Fibroblast of lung (primary cell): ENCODE results near the gene DPY19L1. TPM values are rescaled to one million over a fixed set of nuclear protein-coding genes. Genes with fewer than 3 reads are reported as not detected.

Source experiments
- DNase-seq, 2 donors: peaks; one replicate each; pipeline versions ENCODE4 v3.0.0 to v3.0.0-alpha.2; 2010; ENCODE audit warnings: low read depth in 2 of 2
- H2AFZ ChIP-seq: 2 replicates; pipeline ENCODE4 v1.5.1; 2012; ENCODE audit warnings: low read length, control low read depth, inconsistent platforms
- H3K27ac ChIP-seq: 2 replicates; pipeline ENCODE4 v1.5.1; 2011; ENCODE audit warnings: low read length, control low read depth; ENCODE audit not compliant: insufficient read depth
- H3K27me3 ChIP-seq: 2 replicates; pipeline ENCODE4 v1.5.1; 2011; ENCODE audit warnings: mild to moderate bottlenecking, low read length; ENCODE audit not compliant: control insufficient read depth, insufficient read depth
- H3K36me3 ChIP-seq: 2 replicates; pipeline ENCODE4 v1.5.1; 2011; ENCODE audit warnings: low read length; ENCODE audit not compliant: control insufficient read depth, insufficient read depth
- H3K4me1 ChIP-seq: 2 replicates; pipeline ENCODE4 v1.5.1; 2011; ENCODE audit warnings: low read length; ENCODE audit not compliant: control insufficient read depth, insufficient read depth; ENCODE audit errors: extremely low read depth
- H3K4me2 ChIP-seq: 2 replicates; pipeline ENCODE4 v1.5.1; 2011; ENCODE audit warnings: low read length, control low read depth; ENCODE audit not compliant: insufficient read depth; ENCODE audit errors: extremely low read depth
- H3K4me3 ChIP-seq, 4 experiments: fragments of 200-600 bp in 1 of 4; sonication (generic) in 1 of 4; replicated peaks in 1 of 4; 2 replicates each; pipeline ENCODE4 v1.5.1; 2011 to 2016; ENCODE audit warnings: low read length in 4 of 4, low read depth in 3 of 4, mild to moderate bottlenecking in 3 of 4, control low read depth in 2 of 4, inconsistent platforms in 1 of 4, mixed read lengths in 1 of 4; ENCODE audit not compliant: insufficient read depth in 1 of 4; ENCODE audit errors: control extremely low read depth in 1 of 4
- H3K79me2 ChIP-seq: 2 replicates; pipeline ENCODE4 v1.5.1; 2012; ENCODE audit warnings: mild to moderate bottlenecking, low read length, inconsistent platforms; ENCODE audit not compliant: control insufficient read depth, insufficient read depth
- H3K9ac ChIP-seq: 2 replicates; pipeline ENCODE4 v1.5.1; 2011; ENCODE audit warnings: mild to moderate bottlenecking, low read length, control low read depth; ENCODE audit not compliant: insufficient read depth
- H3K9me3 ChIP-seq: 2 replicates; pipeline ENCODE4 v1.5.1; 2012; ENCODE audit warnings: low read depth, low read length; ENCODE audit not compliant: control insufficient read depth, insufficient read depth
- H4K20me1 ChIP-seq: 2 replicates; pipeline ENCODE4 v1.5.1; 2011; ENCODE audit warnings: low read length; ENCODE audit not compliant: control insufficient read depth, insufficient read depth; ENCODE audit errors: extremely low read depth
- EZH2 ChIP-seq: IDR thresholded peaks from 2 replicates; pipeline ENCODE4 v1.5.1; 2012; ENCODE audit warnings: low read length, control low read depth, mild to moderate bottlenecking; ENCODE audit errors: missing control alignments
- polyA plus RNA-seq, 2 donors: library from polyadenylated mRNA; depleted of rRNA in 1 of 2; stranded (reverse) in 1 of 2; unstranded in 1 of 2; fragments of >200 nt; gene quantifications; 2 replicates each; pipeline ENCODE4 v1.2.1, GENCODE V29; 2011 to 2012; ENCODE audit warnings: missing spikeins in 1 of 2
- total RNA-seq: library from RNA; depleted of rRNA; stranded (reverse); fragments of >200 nt; gene quantifications from 2 replicates; pipeline ENCODE4 v1.2.1, GENCODE V29; 2014
- TF ChIP-seq, protein P1 (sequence below), 2 donors: IDR thresholded peaks in 1 of 2; conservative IDR thresholded peaks in 1 of 2; 1 replicate in 1 of 2; 2 replicates in 1 of 2; pipeline ENCODE4 v1.5.1; 2011 to 2012; ENCODE audit warnings: low read length in 2 of 2, control low read depth in 1 of 2, inconsistent platforms in 1 of 2, low read depth in 1 of 2, mild to moderate bottlenecking in 1 of 2

DPY19L1 gene
- total and polyA plus RNA-seq, 2 donors (not counting 1 experiment from before 2014, with no cell fraction given) = 30.1 to 31.8 TPM

DNA sequence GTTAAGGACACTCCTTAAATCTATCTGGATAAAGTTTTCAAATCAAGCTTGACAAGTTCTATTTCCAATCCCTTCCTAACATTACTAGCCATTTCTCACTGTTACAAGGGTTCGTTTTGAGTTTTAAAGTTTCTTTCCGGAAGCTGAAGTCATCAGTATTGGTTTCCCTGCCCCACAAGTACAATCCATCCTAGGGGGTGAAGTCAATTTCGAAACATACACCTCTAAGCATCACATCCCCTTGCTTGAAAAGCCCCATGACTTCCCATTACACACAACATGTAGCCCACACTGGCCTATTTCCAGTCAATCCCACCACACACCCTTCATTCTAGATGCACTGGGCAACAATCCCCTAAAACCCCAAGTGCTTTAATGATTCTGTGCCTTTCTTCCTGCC is 13.0 kb downstream of the DPY19L1 start:
- H3K27me3 ChIP-seq = no peaks in the 10 kb centered on the region
- no peaks in the 10 kb centered on the region for H3K36me3 ChIP-seq
- H3K9ac ChIP-seq = no peak overlapping the region
- H3K79me2 ChIP-seq = no peaks in the 10 kb centered on the region
- TF ChIP-seq EZH2 = no peak
- TF ChIP-seq, protein P1, sequence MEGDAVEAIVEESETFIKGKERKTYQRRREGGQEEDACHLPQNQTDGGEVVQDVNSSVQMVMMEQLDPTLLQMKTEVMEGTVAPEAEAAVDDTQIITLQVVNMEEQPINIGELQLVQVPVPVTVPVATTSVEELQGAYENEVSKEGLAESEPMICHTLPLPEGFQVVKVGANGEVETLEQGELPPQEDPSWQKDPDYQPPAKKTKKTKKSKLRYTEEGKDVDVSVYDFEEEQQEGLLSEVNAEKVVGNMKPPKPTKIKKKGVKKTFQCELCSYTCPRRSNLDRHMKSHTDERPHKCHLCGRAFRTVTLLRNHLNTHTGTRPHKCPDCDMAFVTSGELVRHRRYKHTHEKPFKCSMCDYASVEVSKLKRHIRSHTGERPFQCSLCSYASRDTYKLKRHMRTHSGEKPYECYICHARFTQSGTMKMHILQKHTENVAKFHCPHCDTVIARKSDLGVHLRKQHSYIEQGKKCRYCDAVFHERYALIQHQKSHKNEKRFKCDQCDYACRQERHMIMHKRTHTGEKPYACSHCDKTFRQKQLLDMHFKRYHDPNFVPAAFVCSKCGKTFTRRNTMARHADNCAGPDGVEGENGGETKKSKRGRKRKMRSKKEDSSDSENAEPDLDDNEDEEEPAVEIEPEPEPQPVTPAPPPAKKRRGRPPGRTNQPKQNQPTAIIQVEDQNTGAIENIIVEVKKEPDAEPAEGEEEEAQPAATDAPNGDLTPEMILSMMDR (conservative IDR thresholded peaks at IDR 0.05 in 1 of 2, IDR thresholded peaks at IDR 0.05 in 1 of 2; ENCODE audit: low read depth in 1 of 2, low read length in 2 of 2) = no peak
- H3K9me3 ChIP-seq = no peaks in the 10 kb centered on the region
- H2AFZ ChIP-seq = no peak overlapping the region
- no peak overlapping the region for H3K4me3 ChIP-seq
- no peaks in the 10 kb centered on the region for H4K20me1 ChIP-seq
- no peaks in the 10 kb centered on the region for H3K4me1 ChIP-seq
- no peak overlapping the region for H3K27ac ChIP-seq
- DNase-seq = no peak
- no peak overlapping the region for H3K4me2 ChIP-seq

DNA sequence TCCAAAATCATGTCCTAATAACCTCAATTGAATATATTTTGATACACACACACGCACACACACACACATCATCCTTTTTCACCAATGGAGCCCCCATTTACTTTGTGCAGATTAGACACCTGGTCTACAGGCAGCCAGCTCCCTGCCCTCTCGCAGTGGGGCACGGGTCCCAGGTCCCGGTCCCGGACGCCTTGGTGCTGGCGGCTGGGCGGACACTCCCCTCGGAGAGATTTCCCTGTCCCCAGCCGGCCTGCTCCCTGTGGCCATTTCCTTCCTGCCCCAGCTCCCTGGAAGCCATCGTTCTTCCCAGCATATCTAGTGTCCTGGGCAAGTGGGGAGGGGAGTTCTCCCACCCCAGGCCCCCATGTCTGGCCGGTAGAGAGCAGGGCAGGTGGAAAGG is 14.6 kb downstream of the DPY19L1 start:
- Histone ChIP-seq H3K27ac (no peak overlapping the region), H3K4me1 (no peaks in the 10 kb centered on the region), H3K27me3 (no peaks in the 10 kb centered on the region), H4K20me1 (no peaks in the 10 kb centered on the region), H3K9ac (no peak overlapping the region), H3K4me2 (no peak overlapping the region), H2AFZ (no peak overlapping the region), H3K36me3 (no peaks in the 10 kb centered on the region), H3K79me2 (no peaks in the 10 kb centered on the region), H3K9me3 (no peaks in the 10 kb centered on the region), H3K4me3 (no peak overlapping the region)
- TF ChIP-seq, protein P1 (conservative IDR thresholded peaks at IDR 0.05 in 1 of 2, IDR thresholded peaks at IDR 0.05 in 1 of 2; ENCODE audit: low read depth in 1 of 2, low read length in 2 of 2) = no peak
- TF ChIP-seq EZH2 = no peak
- no peak for DNase-seq

DNA sequence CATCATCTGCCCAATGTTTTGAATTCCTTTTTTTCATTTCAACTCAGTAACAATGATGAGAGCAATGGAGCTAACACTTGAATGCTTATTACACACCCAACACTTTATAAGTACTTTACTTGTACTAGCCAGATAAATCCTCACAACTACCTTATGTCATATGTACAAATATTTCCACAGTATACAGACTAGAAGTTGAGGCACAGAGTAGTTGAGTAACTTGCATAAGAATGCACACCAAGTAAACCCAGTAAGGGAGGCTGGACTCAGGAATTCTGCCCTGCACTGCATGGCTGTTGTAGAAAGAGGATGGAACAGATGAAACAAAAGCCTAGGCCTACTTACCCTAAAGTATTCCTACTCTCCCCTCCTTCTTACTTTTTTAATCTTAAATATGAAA is 15.8 kb downstream of the DPY19L1 start:
- H3K27ac ChIP-seq = no peak overlapping the region
- H3K4me1 ChIP-seq = no peaks in the 10 kb centered on the region
- TF ChIP-seq EZH2 = no peak
- TF ChIP-seq, protein P1 (conservative IDR thresholded peaks at IDR 0.05 in 1 of 2, IDR thresholded peaks at IDR 0.05 in 1 of 2; ENCODE audit: low read depth in 1 of 2, low read length in 2 of 2) = no peak
- no peak overlapping the region for H3K4me2 ChIP-seq
- no peaks in the 10 kb centered on the region for H3K27me3 ChIP-seq
- no peaks in the 10 kb centered on the region for H3K79me2 ChIP-seq
- H3K4me3 ChIP-seq = no peak overlapping the region
- no peak for DNase-seq
- no peaks in the 10 kb centered on the region for H3K9me3 ChIP-seq
- H4K20me1 ChIP-seq = no peaks in the 10 kb centered on the region
- H3K9ac ChIP-seq = no peak overlapping the region
- no peaks in the 10 kb centered on the region for H3K36me3 ChIP-seq
- no peak overlapping the region for H2AFZ ChIP-seq
